Stimulated activated effector memory CD8-positive, alpha-beta T cell treated with anti-CD3 and anti-CD28 coated beads, Interleukin-12 subunit alpha, Interleukin-12 subunit beta, amount 100 ng/mL, for 72 hours (primary cell): Measurements from ENCODE around the gene EFCAB11.

Source experiments
- ATAC-seq: fragments of 150-1000 bp; cut with Tn5 transposase; 2 replicates; pipeline ENCODE4 v1.10.0; 2021
- DNase-seq, 2 donors: peaks; one replicate each; pipeline ENCODE4 v3.0.0; 2021 to 2022; ENCODE audit warnings: low spot score in 2 of 2
- H3K27ac Mint-ChIP-seq: one replicate; pipeline ENCODE4 v1.8.0; 2022; ENCODE audit warnings: mild to moderate bottlenecking, mixed read lengths
- H3K36me3 Mint-ChIP-seq: one replicate; pipeline ENCODE4 v1.8.0; 2022; ENCODE audit warnings: mild to moderate bottlenecking, mixed read lengths
- H3K4me1 Mint-ChIP-seq: one replicate; pipeline ENCODE4 v1.8.0; 2022; ENCODE audit warnings: mixed read lengths
- H3K4me3 Mint-ChIP-seq: one replicate; pipeline ENCODE4 v1.8.0; 2022; ENCODE audit warnings: mild to moderate bottlenecking, mixed read lengths
- H3K9me3 Mint-ChIP-seq: one replicate; pipeline ENCODE4 v1.8.0; 2022; ENCODE audit warnings: mixed read lengths

EFCAB11 gene

DNA sequence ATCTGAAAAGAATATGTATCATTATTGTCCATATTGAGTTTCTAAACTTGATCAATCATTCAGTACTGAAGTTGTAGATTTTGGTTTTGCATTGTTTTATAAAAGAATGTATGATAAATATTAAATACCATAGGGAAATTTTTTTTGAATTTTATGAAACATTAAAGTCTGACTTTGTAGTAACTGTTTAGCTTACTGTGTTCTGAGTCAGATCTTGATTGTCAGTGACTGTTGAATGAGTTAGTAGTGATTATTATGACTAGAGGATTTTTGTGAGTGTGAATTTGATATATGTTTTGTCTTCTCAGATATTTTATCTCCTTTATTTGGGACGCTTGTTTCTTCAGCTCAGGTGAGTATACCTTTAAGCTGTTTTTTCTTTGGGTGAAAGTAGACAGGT, 11.3 kb upstream of the EFCAB11 start:
- peak overlapping the region; percentile 70 for H3K27ac Mint-ChIP-seq
- no peak overlapping the region for H3K4me3 Mint-ChIP-seq
- DNase-seq (no peak), ATAC-seq (peak; percentile 47)
- peaks cover 95% of the 10 kb centered on the region for H3K36me3 Mint-ChIP-seq
- H3K9me3 Mint-ChIP-seq = no peaks in the 10 kb centered on the region
- peaks cover 39% of the 10 kb centered on the region for H3K4me1 Mint-ChIP-seq

DNA sequence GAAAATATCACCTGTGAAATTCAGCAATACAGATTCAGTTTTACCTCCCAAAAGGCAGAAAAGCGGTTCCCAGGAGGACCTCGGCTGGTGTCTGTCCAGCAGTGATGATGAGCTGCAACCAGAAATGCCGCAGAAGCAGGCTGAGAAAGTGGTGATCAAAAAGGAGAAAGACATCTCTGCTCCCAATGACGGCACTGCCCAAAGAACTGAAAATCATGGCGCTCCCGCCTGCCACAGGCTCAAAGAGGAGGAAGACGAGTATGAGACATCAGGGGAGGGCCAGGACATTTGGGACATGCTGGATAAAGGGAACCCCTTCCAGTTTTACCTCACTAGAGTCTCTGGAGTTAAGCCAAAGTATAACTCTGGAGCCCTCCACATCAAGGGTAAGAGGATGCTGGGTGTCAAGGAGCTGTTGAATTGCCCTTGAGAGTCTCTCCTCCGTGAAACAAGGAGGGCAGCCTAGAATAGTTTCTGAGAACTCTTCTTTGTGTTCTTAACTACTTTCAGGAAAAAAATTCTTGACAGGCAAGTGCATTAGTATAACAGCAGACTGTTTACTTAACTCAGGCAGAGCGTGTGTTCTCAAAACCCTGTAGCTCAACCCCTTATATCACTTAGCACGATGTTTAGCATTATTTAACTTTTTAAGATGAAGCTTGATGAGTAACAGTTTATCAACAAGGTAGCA, 8.9 kb upstream of the EFCAB11 start:
- H3K4me3 Mint-ChIP-seq = no peak overlapping the region
- peaks cover 85% of the 10 kb centered on the region for H3K36me3 Mint-ChIP-seq
- H3K9me3 Mint-ChIP-seq = no peaks in the 10 kb centered on the region
- peaks cover 58% of the 10 kb centered on the region for H3K4me1 Mint-ChIP-seq
- no peak for ATAC-seq
- H3K27ac Mint-ChIP-seq = no peak overlapping the region
- DNase-seq = no peak

DNA sequence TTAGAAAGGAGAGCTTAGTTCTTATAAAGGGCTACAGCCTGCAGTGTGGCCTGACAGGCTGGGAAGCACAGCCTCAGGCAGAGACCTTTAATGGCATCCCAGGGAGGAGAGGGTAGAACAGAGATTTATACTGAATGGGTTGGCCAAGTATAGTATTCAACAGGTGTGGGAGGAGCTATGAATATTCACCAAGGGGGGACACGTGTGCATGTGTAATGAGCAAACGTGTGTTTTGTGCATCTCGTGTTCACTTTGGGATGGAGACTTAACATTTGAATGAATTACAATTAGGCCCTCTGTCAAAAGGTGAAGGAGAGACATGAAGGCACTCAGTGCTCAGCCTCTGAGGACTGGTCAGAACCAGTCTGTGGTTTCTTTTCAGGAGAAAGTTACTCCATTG, 6.4 kb upstream of the EFCAB11 start:
- peaks cover 81% of the 10 kb centered on the region for H3K4me1 Mint-ChIP-seq
- peak overlapping the region; percentile 89 for H3K27ac Mint-ChIP-seq

DNA sequence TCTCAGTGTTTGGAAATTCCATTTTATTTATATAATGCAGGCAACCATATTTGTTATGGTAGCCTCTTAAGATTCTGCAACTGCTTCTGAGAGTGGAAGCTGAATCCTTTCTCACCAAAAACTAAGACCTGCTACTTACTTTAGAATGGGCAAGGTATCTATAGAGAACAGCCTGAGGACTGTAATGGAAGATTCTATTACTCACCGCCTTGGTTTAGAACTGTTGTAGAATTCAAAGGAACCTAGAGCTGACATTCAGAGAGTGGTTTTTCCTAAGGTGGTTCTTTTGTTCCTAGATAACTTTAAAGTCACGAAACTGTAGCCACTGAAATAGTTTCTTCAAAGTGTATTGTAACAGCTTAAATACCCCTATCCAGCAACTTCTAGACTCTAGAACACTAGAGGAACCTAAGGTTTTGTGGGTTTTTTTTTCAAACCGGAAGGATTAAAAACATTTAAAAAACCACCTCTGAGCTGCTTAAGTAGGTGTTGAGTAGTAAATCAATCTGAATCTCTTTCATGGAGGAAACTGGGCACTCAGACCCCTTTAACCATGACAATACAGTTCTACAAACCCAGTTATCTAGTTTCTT, 5.4 kb upstream of the EFCAB11 start:
- ATAC-seq (no peak), DNase-seq (no peak)
- Mint-ChIP-seq H3K27ac (peak overlapping the region; percentile 89), H3K4me3 (peak overlapping the region; percentile 35), H3K36me3 (peaks cover 84% of the 10 kb centered on the region), H3K9me3 (no peaks in the 10 kb centered on the region), H3K4me1 (peaks cover 80% of the 10 kb centered on the region)

More for the DNA sequence above, 6.4 kb upstream of the EFCAB11 start:
- DNase-seq = no peak
- peaks cover 85% of the 10 kb centered on the region for H3K36me3 Mint-ChIP-seq
- H3K9me3 Mint-ChIP-seq = no peaks in the 10 kb centered on the region
- peak overlapping the region; percentile 35 for H3K4me3 Mint-ChIP-seq
- no peak for ATAC-seq

DNA sequence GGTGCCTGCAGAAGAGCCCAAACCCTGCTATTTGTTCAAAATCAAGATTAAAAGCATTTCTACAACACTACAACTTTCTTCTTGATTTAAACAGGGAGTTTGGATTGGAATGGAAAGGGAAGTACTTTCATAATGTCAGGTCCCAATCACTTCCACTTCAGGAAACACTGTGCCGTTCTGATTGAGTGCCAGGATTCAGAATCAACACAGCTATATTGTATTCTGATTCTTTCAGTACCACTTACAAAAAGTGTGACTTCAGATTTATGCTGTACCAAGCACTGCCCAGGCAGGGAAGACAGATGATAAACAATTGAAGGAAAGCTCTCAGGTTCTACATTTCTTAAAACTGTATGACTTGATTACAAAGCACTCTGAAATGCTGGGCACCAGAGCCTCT, 4.4 kb upstream of the EFCAB11 start:
- H3K27ac Mint-ChIP-seq = no peak overlapping the region
- H3K9me3 Mint-ChIP-seq = no peaks in the 10 kb centered on the region
- DNase-seq = no peak
- ATAC-seq = no peak
- H3K4me1 Mint-ChIP-seq = peaks cover 85% of the 10 kb centered on the region
- peaks cover 84% of the 10 kb centered on the region for H3K36me3 Mint-ChIP-seq
- no peak overlapping the region for H3K4me3 Mint-ChIP-seq

DNA sequence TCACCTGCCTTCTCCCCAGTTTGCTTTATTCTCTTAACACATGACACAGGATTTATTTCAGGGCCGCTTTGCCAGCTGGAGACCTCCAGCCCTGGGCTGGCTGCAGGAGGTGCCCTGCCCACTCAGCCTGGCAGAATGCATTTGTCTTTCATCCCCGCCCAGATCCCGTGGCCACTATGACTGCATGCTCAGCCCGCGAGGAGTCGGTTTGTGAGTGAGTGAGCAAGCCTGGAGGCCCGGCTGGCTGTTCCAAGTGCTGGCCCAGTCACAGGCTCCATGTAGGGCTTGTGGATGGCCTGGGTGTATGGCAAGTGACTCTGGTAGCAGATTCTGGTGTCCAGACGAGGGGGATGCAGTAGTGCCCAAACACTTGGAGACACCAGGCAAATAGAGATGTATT, 3.3 kb upstream of the EFCAB11 start:
- H3K9me3 Mint-ChIP-seq = no peaks in the 10 kb centered on the region
- peak overlapping the region; percentile 95 for H3K4me3 Mint-ChIP-seq
- peak overlapping the region; percentile 94 for H3K27ac Mint-ChIP-seq
- H3K36me3 Mint-ChIP-seq = peaks cover 74% of the 10 kb centered on the region
- DNase-seq = no peak
- peaks cover 74% of the 10 kb centered on the region for H3K4me1 Mint-ChIP-seq
- no peak for ATAC-seq

DNA sequence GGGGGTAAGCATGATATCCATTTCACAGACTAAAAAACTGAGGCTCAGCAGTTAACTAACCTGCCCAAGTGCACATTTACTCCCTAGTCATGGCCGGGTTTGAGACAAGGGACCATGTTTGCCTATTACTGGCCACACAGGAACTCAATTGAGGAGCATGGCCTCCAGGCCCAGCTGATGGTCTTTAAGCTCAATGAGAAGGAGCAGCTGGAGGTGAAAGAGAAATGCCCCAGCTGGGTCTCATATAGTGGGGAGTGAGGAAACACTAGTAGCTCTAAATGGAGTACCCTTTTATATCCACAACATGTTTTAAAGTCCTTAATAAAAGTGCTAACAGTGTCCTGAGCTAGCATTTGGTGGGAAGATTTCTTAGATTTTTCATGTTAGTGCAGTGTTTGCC, 2.8 kb upstream of the EFCAB11 start:
- H3K4me1 Mint-ChIP-seq = peaks cover 70% of the 10 kb centered on the region
- H3K9me3 Mint-ChIP-seq = no peaks in the 10 kb centered on the region
- peaks cover 70% of the 10 kb centered on the region for H3K36me3 Mint-ChIP-seq
- peak overlapping the region; percentile 95 for H3K4me3 Mint-ChIP-seq
- DNase-seq (no peak), ATAC-seq (no peak)
- peak overlapping the region; percentile 94 for H3K27ac Mint-ChIP-seq

DNA sequence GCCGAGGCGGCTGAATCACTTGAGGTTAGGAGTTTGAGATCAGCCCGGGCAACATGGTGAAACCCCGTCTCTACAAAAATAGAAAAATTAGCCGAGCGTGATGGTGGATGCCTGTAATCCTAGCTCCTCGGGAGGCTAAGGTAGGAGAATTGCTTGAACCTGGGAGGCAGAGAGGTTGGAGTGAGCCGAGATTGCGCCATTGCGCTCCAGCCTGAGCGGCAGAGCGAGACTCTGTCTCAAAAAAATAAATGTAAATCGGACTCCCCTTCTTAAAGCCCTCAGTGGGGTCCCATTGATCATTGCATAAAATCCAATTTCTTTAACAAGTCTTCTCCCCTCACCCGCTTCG, 2.1 kb upstream of the EFCAB11 start:
- Mint-ChIP-seq H3K27ac (peak overlapping the region; percentile 94), H3K9me3 (no peaks in the 10 kb centered on the region), H3K4me3 (peak overlapping the region; percentile 95), H3K36me3 (peaks cover 63% of the 10 kb centered on the region), H3K4me1 (peaks cover 67% of the 10 kb centered on the region)
- ATAC-seq (no peak), DNase-seq (no peak)

DNA sequence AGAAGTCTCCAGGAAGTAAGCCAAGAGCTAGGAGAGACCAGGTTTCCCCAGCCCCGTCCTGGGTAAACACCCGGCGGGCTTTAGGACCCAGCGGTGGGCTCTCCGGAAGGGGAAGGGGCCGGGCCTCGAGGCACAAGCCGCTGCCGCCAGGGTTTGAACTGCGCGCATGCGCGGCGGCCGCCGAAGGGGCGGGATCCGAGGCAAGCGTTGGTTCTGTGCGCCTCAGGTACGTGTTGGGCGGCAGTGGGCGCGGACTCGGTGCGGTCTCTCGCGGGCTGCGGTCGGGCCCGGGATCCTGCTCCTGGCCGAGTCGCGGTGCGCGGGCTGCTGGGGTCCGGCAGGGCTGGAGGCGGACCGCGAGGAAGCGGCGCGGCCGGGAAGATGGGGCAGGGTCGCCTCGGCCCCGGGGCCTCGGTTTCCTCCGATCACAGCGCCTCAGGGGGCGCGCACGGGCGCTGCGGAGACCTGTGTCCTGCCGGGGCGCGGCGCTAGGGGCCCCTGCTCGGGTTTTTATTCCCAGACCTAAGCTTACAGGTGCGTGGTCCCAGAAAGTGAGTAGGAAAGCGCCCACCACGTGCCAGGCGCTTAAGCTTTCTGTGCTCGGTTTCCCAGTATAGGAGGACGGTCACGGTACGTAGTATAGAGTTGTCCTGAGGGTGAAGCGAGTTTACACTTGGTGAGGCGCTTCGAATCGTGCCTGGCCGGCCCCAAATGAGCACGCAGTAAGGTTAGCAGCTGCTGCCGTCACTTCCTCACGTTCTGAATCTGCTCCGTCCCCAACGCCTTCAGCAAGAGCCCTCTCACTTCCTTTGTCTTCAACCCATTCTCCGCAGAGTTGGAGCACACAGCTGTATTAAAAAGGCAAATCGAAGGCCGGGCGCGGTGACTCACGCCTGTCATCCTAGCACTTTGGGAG, 1.5 kb upstream of the EFCAB11 start, which contains the start of gene TDP1:
TSS of gene TDP1 (plus strand) at position 183 of the 916 bp plus-strand sequence. CDS start 7,188 bp downstream, outside the sequence.
- Mint-ChIP-seq H3K9me3 (no peaks in the 10 kb centered on the region), H3K27ac (peak within 1 kb of the TSS; percentile 94)
- ATAC-seq = peak; percentile 86

DNA sequence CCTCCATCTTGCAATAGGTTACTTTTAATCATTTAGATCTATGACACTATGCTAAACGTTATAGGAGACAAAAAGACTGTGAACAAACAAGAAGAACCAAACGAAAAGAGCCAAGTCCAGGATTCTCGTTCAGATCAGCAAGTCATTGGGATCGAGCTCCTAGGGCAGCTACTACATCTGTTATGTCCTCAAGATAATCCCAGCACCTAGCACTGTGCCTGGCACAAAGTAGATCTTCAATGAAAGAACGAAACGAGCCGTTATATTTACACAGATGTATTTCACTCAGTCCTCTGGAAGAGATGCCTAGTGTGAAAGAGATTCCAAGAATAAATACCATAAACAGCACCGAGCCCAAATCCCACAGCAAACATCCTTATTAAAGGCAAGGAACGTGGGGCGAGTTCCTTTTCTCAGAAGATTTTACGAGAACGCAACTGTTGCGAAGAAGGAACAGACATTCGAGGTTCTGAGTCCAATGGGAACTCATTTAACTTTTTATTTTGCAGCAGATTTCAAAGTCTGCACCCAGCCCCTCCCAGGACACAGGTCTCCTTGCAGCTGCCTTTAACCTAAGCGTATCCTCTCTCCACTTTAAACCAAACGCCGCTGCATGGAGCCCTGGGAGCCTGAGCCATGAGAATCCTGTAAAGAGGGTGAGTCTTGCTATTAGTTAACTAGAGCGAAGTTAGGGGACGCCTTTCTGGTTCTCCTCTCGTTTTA, 653 bp upstream of the EFCAB11 start:
- ATAC-seq = peak; percentile 7
- Mint-ChIP-seq H3K4me3 (peak overlapping the region; percentile 95), H3K9me3 (no peaks in the 10 kb centered on the region), H3K27ac (peak overlapping the region; percentile 94), H3K36me3 (peaks cover 59% of the 10 kb centered on the region), H3K4me1 (peaks cover 52% of the 10 kb centered on the region)
- DNase-seq = peak in 1 of 2 donors; percentile 57

More for the DNA sequence above, 1.5 kb upstream of the EFCAB11 start, which contains the start of gene TDP1:
- peak within 1 kb of the TSS; percentile 95 for H3K4me3 Mint-ChIP-seq
- H3K36me3 Mint-ChIP-seq = peaks cover 63% of the 10 kb centered on the region
- peak; percentile 93 to 98 for DNase-seq
- H3K4me1 Mint-ChIP-seq = peaks cover 60% of the 10 kb centered on the region

DNA sequence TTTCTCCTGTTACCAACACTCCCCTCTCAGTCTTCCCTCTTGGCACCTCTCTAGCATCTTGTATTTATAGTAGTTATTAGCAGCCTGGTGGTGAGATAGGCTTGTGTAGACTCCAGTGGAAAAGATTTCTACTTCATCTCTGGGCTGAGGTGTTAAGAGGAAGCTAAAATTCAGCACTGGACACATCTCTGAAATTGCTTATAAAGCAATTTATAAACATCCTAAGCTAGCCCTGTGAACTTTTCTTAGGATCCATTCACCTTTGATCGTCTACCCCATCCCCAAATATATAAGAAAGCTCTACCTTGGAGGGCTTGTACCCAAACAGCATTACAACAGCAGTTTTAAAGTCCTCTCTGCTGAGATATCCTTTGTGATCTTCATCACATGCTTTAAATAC, 928 bp downstream of the EFCAB11 start:
- ATAC-seq = no peak
- Mint-ChIP-seq H3K9me3 (no peaks in the 10 kb centered on the region), H3K27ac (peak overlapping the region; percentile 94), H3K36me3 (peaks cover 55% of the 10 kb centered on the region), H3K4me1 (peaks cover 42% of the 10 kb centered on the region), H3K4me3 (peak overlapping the region; percentile 95)
- DNase-seq = no peak

DNA sequence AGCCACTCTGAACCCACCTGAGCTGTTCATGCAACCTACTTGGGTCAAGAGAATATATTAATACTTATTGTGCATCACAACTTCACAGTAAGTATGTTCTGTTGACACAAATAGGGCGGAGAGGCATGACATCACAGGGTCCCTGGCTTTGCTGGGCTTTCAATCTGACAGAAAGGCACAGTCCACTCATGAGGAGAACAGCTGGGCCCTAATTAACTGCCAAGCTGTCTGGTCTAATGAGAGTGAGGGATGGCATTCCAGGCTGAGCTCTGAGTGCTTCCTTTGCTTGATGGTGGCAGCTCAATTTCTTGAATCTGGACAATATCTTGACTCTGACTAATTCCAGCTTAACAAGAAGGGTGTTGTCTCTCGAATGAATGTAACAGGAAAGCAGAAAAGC, 2.0 kb downstream of the EFCAB11 start:
- Mint-ChIP-seq H3K27ac (no peak overlapping the region), H3K36me3 (peaks cover 48% of the 10 kb centered on the region), H3K4me3 (no peak overlapping the region), H3K9me3 (no peaks in the 10 kb centered on the region), H3K4me1 (peaks cover 32% of the 10 kb centered on the region)
- ATAC-seq = no peak
- no peak for DNase-seq

DNA sequence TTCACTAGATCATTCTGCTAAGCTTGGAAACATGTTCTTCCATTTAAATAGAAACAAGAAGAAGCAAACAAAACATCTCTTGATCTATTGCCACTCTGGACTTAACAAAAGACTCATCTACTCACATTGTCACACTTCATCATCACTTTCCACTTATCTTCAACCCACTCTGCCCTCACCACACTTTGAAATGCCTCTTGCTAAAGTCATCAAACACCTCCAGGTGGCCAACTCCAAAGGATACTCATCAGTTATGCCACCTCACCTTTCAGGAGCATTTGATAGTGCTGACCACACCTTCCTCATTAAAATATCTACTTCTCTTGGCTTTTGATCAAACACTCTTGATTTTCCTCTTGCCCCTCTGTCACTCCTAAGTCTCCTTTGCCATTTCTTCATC, 7.2 kb downstream of the EFCAB11 start:
- no peak for DNase-seq
- H3K4me3 Mint-ChIP-seq = no peak overlapping the region
- ATAC-seq = peak; percentile 64
- H3K4me1 Mint-ChIP-seq = peaks cover 4% of the 10 kb centered on the region
- H3K36me3 Mint-ChIP-seq = peaks cover 18% of the 10 kb centered on the region
- H3K9me3 Mint-ChIP-seq = no peaks in the 10 kb centered on the region
- H3K27ac Mint-ChIP-seq = no peak overlapping the region

DNA sequence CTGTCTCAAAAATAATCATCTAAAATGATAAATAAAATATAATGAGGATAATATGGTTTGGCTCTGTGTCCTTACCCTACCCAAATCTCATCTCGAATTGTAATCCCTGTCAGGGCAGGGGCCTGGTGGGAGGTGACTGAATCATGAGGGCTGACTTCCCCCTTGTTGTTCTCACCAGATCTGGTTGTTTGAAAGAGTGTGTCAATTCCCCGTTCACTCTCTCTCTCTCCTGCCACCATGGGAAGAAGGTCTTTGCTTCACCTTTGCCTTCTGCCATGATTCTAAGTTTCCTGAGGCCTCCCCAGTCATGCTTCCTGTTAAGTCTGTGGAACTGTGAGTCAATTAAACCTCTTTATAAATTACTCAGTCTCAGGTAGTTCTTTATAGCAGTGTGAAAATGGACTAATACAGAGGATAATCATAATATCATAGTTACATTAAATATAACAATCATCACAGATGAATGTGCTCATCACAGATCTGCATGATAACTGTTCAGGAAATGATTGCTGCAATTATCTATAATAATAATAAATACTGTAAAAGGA, 12.6 kb downstream of the EFCAB11 start:
- Mint-ChIP-seq H3K36me3 (peaks cover 6% of the 10 kb centered on the region), H3K9me3 (no peaks in the 10 kb centered on the region), H3K4me3 (no peak overlapping the region), H3K4me1 (peaks cover 10% of the 10 kb centered on the region), H3K27ac (no peak overlapping the region)
- ATAC-seq (peak; percentile 34), DNase-seq (no peak)
